K562 (cell line): ENCODE data around the gene FAM118B. TPM values are rescaled to one million over a fixed set of nuclear protein-coding genes. Genes with fewer than 3 reads are reported as not detected.

ENCODE experiments used
- E2F3 ChIP-seq: fragments of 250-450 bp; sonication (Bioruptor Pico); IDR thresholded peaks from 2 replicates; pipeline ENCODE4 v1.4.0; 2020; ENCODE audit warnings: mild to moderate bottlenecking
- EWSR1 ChIP-seq: fragments of 450-650 bp; IDR thresholded peaks from 2 replicates; pipeline ENCODE4 v1.6.1; 2018; ENCODE audit warnings: borderline replicate concordance, mild to moderate bottlenecking, low read depth, moderate library complexity; ENCODE audit not compliant: partially characterized antibody
- PHTF2 ChIP-seq: fragments of 250-450 bp; sonication (Bioruptor Pico); IDR thresholded peaks from 2 replicates; pipeline ENCODE4 v1.5.0; 2021; ENCODE audit warnings: mild to moderate bottlenecking
- SNIP1 ChIP-seq: fragments of 450-650 bp; IDR thresholded peaks from 2 replicates; pipeline ENCODE4 v1.7.1; 2017; ENCODE audit warnings: low read depth, mild to moderate bottlenecking
- polyA plus RNA-seq, 8 experiments: library from polyadenylated mRNA; depleted of rRNA in 4 of 8; stranded (reverse) in 5 of 8; unstranded in 3 of 8; fragments of >200 nt; fragmentation: Nextera tagmentation in 2 of 8; fragmentation: Illumina TruSeq in 1 of 8; extraction: Ambion mirVana in 2 of 8; extraction: Trizol in 1 of 8; gene quantifications; 2 replicates each; pipeline versions ENCODE4 v1.2.1 to v1.2.3, GENCODE V29; 2011 to 2014; ENCODE audit warnings: inconsistent platforms in 1 of 8, missing spikeins in 1 of 8
- total RNA-seq, 7 experiments: library from RNA; depleted of rRNA in 6 of 7; stranded (reverse); fragments of >200 nt in 6 of 7; fragmentation: Illumina TruSeq in 2 of 7; extraction: Trizol in 2 of 7; gene quantifications; 2 replicates each; pipeline versions ENCODE4 v1.2.1 to v1.2.3, GENCODE V29; 2011 to 2021; ENCODE audit warnings: low replicate concordance in 1 of 7
- TF ChIP-seq, protein P1 (sequence below): fragments of 450-650 bp; IDR thresholded peaks from 2 replicates; pipeline ENCODE4 v1.6.1; 2016; ENCODE audit warnings: mild to moderate bottlenecking, moderate library complexity
- TF ChIP-seq, protein P2 (sequence below): fragments of 450-650 bp; IDR thresholded peaks from 2 replicates; pipeline ENCODE4 v1.6.1; 2016; ENCODE audit warnings: missing biosample characterization, missing genetic modification characterization
- TF ChIP-seq, protein P3 (sequence below): sonication (generic); formaldehyde crosslinking; IDR thresholded peaks from 2 replicates; pipeline ENCODE4 v1.8.0; 2022; ENCODE audit warnings: mild to moderate bottlenecking, missing genetic modification reagents

Gene FAM118B
- total and polyA plus RNA-seq, 9 of the 15 experiments (the other 6 are each of a cell fraction or from before 2014, with no cell fraction given): 12.0 to 49.0 (median 22.1) TPM

DNA sequence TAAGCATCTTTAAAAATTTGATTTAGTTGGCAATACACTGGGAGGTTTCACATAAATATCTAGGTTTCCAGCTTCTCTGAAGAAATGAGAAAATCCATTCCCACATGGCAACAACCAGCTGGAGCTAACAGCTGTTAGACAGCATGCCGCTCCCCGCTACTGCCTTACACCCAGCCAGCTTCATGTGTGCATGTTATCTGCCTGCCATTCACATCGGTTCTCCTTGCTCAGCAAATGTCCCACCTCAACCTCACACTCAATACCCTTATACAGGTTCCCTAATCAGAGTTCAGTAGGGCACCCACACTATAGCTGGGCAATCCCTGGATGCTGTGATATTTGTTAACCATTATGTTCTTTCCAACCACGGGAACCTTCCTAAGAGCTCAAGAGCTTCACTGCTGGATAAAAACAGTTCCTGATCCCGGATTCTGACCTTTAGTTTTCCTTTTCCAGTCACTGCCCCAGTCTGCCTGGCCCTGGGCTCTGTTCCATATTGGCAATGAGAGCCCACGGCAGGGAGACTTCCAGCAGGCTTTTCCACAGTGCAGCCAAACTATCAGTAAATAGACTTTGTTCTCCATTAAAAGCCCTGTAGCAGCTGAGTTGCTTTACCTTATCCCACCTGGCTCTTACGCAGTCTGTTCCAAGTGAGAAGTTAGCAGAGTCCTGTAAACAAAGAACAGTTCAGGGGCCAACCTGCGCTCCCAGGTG is 8.8 kb upstream of the FAM118B start (continued):
- TF ChIP-seq, protein P1, sequence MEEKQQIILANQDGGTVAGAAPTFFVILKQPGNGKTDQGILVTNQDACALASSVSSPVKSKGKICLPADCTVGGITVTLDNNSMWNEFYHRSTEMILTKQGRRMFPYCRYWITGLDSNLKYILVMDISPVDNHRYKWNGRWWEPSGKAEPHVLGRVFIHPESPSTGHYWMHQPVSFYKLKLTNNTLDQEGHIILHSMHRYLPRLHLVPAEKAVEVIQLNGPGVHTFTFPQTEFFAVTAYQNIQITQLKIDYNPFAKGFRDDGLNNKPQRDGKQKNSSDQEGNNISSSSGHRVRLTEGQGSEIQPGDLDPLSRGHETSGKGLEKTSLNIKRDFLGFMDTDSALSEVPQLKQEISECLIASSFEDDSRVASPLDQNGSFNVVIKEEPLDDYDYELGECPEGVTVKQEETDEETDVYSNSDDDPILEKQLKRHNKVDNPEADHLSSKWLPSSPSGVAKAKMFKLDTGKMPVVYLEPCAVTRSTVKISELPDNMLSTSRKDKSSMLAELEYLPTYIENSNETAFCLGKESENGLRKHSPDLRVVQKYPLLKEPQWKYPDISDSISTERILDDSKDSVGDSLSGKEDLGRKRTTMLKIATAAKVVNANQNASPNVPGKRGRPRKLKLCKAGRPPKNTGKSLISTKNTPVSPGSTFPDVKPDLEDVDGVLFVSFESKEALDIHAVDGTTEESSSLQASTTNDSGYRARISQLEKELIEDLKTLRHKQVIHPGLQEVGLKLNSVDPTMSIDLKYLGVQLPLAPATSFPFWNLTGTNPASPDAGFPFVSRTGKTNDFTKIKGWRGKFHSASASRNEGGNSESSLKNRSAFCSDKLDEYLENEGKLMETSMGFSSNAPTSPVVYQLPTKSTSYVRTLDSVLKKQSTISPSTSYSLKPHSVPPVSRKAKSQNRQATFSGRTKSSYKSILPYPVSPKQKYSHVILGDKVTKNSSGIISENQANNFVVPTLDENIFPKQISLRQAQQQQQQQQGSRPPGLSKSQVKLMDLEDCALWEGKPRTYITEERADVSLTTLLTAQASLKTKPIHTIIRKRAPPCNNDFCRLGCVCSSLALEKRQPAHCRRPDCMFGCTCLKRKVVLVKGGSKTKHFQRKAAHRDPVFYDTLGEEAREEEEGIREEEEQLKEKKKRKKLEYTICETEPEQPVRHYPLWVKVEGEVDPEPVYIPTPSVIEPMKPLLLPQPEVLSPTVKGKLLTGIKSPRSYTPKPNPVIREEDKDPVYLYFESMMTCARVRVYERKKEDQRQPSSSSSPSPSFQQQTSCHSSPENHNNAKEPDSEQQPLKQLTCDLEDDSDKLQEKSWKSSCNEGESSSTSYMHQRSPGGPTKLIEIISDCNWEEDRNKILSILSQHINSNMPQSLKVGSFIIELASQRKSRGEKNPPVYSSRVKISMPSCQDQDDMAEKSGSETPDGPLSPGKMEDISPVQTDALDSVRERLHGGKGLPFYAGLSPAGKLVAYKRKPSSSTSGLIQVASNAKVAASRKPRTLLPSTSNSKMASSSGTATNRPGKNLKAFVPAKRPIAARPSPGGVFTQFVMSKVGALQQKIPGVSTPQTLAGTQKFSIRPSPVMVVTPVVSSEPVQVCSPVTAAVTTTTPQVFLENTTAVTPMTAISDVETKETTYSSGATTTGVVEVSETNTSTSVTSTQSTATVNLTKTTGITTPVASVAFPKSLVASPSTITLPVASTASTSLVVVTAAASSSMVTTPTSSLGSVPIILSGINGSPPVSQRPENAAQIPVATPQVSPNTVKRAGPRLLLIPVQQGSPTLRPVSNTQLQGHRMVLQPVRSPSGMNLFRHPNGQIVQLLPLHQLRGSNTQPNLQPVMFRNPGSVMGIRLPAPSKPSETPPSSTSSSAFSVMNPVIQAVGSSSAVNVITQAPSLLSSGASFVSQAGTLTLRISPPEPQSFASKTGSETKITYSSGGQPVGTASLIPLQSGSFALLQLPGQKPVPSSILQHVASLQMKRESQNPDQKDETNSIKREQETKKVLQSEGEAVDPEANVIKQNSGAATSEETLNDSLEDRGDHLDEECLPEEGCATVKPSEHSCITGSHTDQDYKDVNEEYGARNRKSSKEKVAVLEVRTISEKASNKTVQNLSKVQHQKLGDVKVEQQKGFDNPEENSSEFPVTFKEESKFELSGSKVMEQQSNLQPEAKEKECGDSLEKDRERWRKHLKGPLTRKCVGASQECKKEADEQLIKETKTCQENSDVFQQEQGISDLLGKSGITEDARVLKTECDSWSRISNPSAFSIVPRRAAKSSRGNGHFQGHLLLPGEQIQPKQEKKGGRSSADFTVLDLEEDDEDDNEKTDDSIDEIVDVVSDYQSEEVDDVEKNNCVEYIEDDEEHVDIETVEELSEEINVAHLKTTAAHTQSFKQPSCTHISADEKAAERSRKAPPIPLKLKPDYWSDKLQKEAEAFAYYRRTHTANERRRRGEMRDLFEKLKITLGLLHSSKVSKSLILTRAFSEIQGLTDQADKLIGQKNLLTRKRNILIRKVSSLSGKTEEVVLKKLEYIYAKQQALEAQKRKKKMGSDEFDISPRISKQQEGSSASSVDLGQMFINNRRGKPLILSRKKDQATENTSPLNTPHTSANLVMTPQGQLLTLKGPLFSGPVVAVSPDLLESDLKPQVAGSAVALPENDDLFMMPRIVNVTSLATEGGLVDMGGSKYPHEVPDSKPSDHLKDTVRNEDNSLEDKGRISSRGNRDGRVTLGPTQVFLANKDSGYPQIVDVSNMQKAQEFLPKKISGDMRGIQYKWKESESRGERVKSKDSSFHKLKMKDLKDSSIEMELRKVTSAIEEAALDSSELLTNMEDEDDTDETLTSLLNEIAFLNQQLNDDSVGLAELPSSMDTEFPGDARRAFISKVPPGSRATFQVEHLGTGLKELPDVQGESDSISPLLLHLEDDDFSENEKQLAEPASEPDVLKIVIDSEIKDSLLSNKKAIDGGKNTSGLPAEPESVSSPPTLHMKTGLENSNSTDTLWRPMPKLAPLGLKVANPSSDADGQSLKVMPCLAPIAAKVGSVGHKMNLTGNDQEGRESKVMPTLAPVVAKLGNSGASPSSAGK: no peak
- TF ChIP-seq E2F3: no peak
- TF ChIP-seq, protein P2, sequence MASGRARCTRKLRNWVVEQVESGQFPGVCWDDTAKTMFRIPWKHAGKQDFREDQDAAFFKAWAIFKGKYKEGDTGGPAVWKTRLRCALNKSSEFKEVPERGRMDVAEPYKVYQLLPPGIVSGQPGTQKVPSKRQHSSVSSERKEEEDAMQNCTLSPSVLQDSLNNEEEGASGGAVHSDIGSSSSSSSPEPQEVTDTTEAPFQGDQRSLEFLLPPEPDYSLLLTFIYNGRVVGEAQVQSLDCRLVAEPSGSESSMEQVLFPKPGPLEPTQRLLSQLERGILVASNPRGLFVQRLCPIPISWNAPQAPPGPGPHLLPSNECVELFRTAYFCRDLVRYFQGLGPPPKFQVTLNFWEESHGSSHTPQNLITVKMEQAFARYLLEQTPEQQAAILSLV: no peak
- TF ChIP-seq SNIP1: no peak
- no peak for TF ChIP-seq EWSR1
- TF ChIP-seq, protein P3, sequence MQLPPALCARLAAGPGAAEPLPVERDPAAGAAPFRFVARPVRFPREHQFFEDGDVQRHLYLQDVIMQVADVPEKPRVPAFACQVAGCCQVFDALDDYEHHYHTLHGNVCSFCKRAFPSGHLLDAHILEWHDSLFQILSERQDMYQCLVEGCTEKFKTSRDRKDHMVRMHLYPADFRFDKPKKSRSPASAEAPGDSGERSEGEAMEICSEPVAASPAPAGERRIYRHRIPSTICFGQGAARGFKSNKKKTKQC (CRISPR knock-in tag): no peak
- no peak for TF ChIP-seq PHTF2 (CRISPR knock-in tag)
